GM12878 (cell line): ENCODE results near the gene GUCY1B1. TPM values are rescaled to one million over a fixed set of nuclear protein-coding genes. Genes with fewer than 3 reads are reported as not detected.

Experiments
- ATAC-seq: fragments of 200-7000 bp; cut with Tn5 transposase; 3 replicates; pipeline ENCODE4 v1.9.1; 2020; ENCODE audit warnings: mild to moderate bottlenecking, moderate library complexity
- BruUV-seq: library from RNA; stranded (reverse); fragments of 400-500 nt; replicated peaks from 2 replicates; lab custom pipeline; 2021; lab: Mats Ljungman, UMichigan
- CTCF ChIA-PET: fragments of 300-600 bp; sonication (Branson Sonifier 250); formaldehyde crosslinking; extraction: SDS; loops from one replicate; lab custom pipeline; 2021; ENCODE audit warnings: inconsistent platforms; lab: Yijun Ruan, JAX
- POLR2A ChIA-PET: fragments of 350-600 bp; formaldehyde crosslinking; extraction: SDS; loops from one replicate; lab custom pipeline; 2021; ENCODE audit warnings: inconsistent platforms; lab: Charles Lee
- RAD21 ChIA-PET: fragments of 300-600 bp; sonication (Branson Sonifier 250); formaldehyde crosslinking; loops from one replicate; lab custom pipeline; 2023; ENCODE audit warnings: antibody characterized with exemption; ENCODE audit not compliant: unreplicated experiment; lab: Charles Lee
- SMC1A ChIA-PET: fragments of 300-600 bp; sonication (Branson Sonifier 250); formaldehyde crosslinking; loops from one replicate; lab custom pipeline; 2023; ENCODE audit not compliant: unreplicated experiment, uncharacterized antibody; lab: Charles Lee
- DNase-seq: peaks from one replicate; pipeline ENCODE4 v3.0.0-alpha.2; 2011; ENCODE audit warnings: low read depth, low spot score
- FAIRE-seq: peaks from 3 replicates; lab custom pipeline; 2011; peaks lifted over from hg19 to GRCh38; lab: Jason Lieb, UNC
- H2AFZ ChIP-seq: 2 replicates; pipeline ENCODE4 v1.6.0; 2011; ENCODE audit warnings: low read depth, low read length, control low read depth; ENCODE audit not compliant: control insufficient read depth
- H3K27ac ChIP-seq: 2 replicates; pipeline ENCODE4 v1.5.1; 2011; ENCODE audit warnings: control low read depth; ENCODE audit not compliant: control insufficient read depth, insufficient read depth
- H3K27me3 ChIP-seq, 2 experiments: replicated peaks in 1 of 2; 2 replicates each; pipeline versions ENCODE4 v1.6.0 to v1.6.1; 2011; ENCODE audit warnings: low read length in 1 of 2; ENCODE audit not compliant: control insufficient read depth in 2 of 2, insufficient read depth in 2 of 2
- H3K36me3 ChIP-seq, 2 experiments: 2 replicates each; pipeline ENCODE4 v1.5.1; 2011; ENCODE audit warnings: low read length in 1 of 2; ENCODE audit not compliant: control insufficient read depth in 2 of 2, insufficient read depth in 2 of 2
- H3K4me1 ChIP-seq: 2 replicates; pipeline ENCODE4 v1.6.1; 2011; ENCODE audit warnings: mild to moderate bottlenecking, low read length, moderate library complexity, mixed read lengths; ENCODE audit not compliant: control insufficient read depth, insufficient read depth
- H3K4me2 ChIP-seq: 2 replicates; pipeline ENCODE4 v1.6.0; 2011; ENCODE audit warnings: control low read depth; ENCODE audit not compliant: control insufficient read depth, insufficient read depth
- H3K4me3 ChIP-seq: fragments of 200-600 bp; sonication (generic); 2 replicates; pipeline ENCODE4 v1.5.1; 2016
- H3K79me2 ChIP-seq: 2 replicates; pipeline ENCODE4 v1.6.0; 2011; ENCODE audit warnings: low read length; ENCODE audit not compliant: control insufficient read depth, insufficient read depth
- H3K9ac ChIP-seq: 2 replicates; pipeline ENCODE4 v1.8.0; 2011; ENCODE audit warnings: low read length, control low read depth, mixed read lengths; ENCODE audit not compliant: control insufficient read depth, insufficient read depth
- H3K9me3 ChIP-seq: replicated peaks from 3 replicates; pipeline ENCODE4 v1.5.1; 2011; ENCODE audit warnings: mild to moderate bottlenecking, low read length; ENCODE audit not compliant: control insufficient read depth, insufficient read depth
- H4K20me1 ChIP-seq: 2 replicates; pipeline ENCODE4 v1.6.0; 2011; ENCODE audit not compliant: control insufficient read depth, insufficient read depth
- ASH2L ChIP-seq: fragments of 300-600, 200-600 bp; sonication (generic); IDR thresholded peaks from 2 replicates; pipeline ENCODE4 v1.6.1; 2017; ENCODE audit warnings: low read depth, mild to moderate bottlenecking, borderline replicate concordance
- CEBPB ChIP-seq, 2 experiments: fragments of 150-350 bp in 1 of 2; IDR thresholded peaks; 2 replicates each; pipeline ENCODE4 v1.6.1; 2012 to 2014; ENCODE audit warnings: low read depth in 2 of 2, low read length in 2 of 2, borderline replicate concordance in 1 of 2, inconsistent platforms in 1 of 2
- EGR1 ChIP-seq, 2 experiments: IDR thresholded peaks; 1 replicate in 1 of 2; 2 replicates in 1 of 2; pipeline ENCODE4 v1.6.1; 2011 to 2012; ENCODE audit warnings: low read depth in 2 of 2, low read length in 2 of 2, borderline replicate concordance in 1 of 2, mild to moderate bottlenecking in 1 of 2, moderate library complexity in 1 of 2
- EP300 ChIP-seq, 2 experiments: fragments of 150-350 bp in 1 of 2; IDR thresholded peaks; 2 replicates each; pipeline ENCODE4 v1.6.1; 2011 to 2012; ENCODE audit warnings: low read depth in 2 of 2, low read length in 2 of 2, borderline replicate concordance in 1 of 2, improper control_type of control experiment in 1 of 2, inconsistent platforms in 1 of 2; ENCODE audit not compliant: control insufficient read depth in 1 of 2
- HDAC6 ChIP-seq: fragments of 200-600 bp; sonication (generic); IDR thresholded peaks from one replicate; pipeline ENCODE4 v1.8.0; 2017; ENCODE audit warnings: antibody characterized with exemption; ENCODE audit not compliant: unreplicated experiment
- KAT2A ChIP-seq: conservative IDR thresholded peaks from 2 replicates; pipeline ENCODE4 v1.6.1; 2011; ENCODE audit warnings: low read depth, low read length; ENCODE audit not compliant: control insufficient read depth
- MXI1 ChIP-seq: fragments of 150-350 bp; IDR thresholded peaks from 2 replicates; pipeline ENCODE4 v1.6.1; 2011; ENCODE audit warnings: low read depth, mild to moderate bottlenecking, inconsistent platforms, low read length, improper control_type of control experiment
- NFYB ChIP-seq: IDR thresholded peaks from 2 replicates; pipeline ENCODE4 v1.6.1; 2011; ENCODE audit warnings: low read depth, mild to moderate bottlenecking, low read length, improper control_type of control experiment, moderate library complexity; ENCODE audit not compliant: insufficient read depth
- RAD21 ChIP-seq: IDR thresholded peaks from 2 replicates; pipeline ENCODE4 v1.6.1; 2011; ENCODE audit warnings: mild to moderate bottlenecking, low read depth, low read length, moderate library complexity; ENCODE audit not compliant: insufficient read depth
- RAD51 ChIP-seq: fragments of 450-650 bp; IDR thresholded peaks from 2 replicates; pipeline ENCODE4 v1.6.1; 2016; ENCODE audit warnings: moderate library complexity, mild to moderate bottlenecking, inconsistent platforms
- RB1 ChIP-seq: fragments of 450-650 bp; formaldehyde crosslinking; IDR thresholded peaks from 2 replicates; pipeline ENCODE4 v1.6.1; 2017; ENCODE audit warnings: mild to moderate bottlenecking, borderline replicate concordance
- RCOR1 ChIP-seq: conservative IDR thresholded peaks from 2 replicates; pipeline ENCODE4 v1.6.1; 2012; ENCODE audit warnings: low read depth, low read length, improper control_type of control experiment
- SIN3A ChIP-seq: IDR thresholded peaks from 2 replicates; pipeline ENCODE4 v1.6.1; 2012; ENCODE audit warnings: low read depth, low read length, improper control_type of control experiment
- SRF ChIP-seq, 2 experiments: IDR thresholded peaks; 2 replicates each; pipeline ENCODE4 v1.6.1; 2011; ENCODE audit warnings: low read depth in 2 of 2, low read length in 2 of 2, mild to moderate bottlenecking in 1 of 2, moderate library complexity in 1 of 2
- STAT3 ChIP-seq: IDR thresholded peaks from 2 replicates; pipeline ENCODE4 v1.6.1; 2011; ENCODE audit warnings: low read depth, low read length, improper control_type of control experiment
- ZNF217 ChIP-seq: fragments of 450-650 bp; IDR thresholded peaks from 2 replicates; pipeline ENCODE4 v1.6.1; 2017; ENCODE audit warnings: antibody characterized with exemption, mild to moderate bottlenecking
- ZNF592 ChIP-seq: fragments of 450-650 bp; IDR thresholded peaks from 2 replicates; pipeline ENCODE4 v1.6.1; 2017; ENCODE audit warnings: mild to moderate bottlenecking, moderate library complexity
- WGBS: methylation state at CpG from one replicate; pipeline ENCODE4 v1.1.6; 2016; ENCODE audit warnings: low lambda C conversion rate; ENCODE audit not compliant: insufficient replicate concordance, insufficient coverage; ENCODE audit errors: missing lambda C conversion rate; 5-methylcytosine and 5-hydroxymethylcytosine counted together
- in situ Hi-C: fragments of 300-500 bp; cut with MboI; formaldehyde crosslinking; loops from 9 replicates; pipeline ENCODE4 v1.14.3; 2018; ENCODE audit warnings: mixed read lengths
- intact Hi-C: fragments of 100-400 bp; cut with micrococcal nuclease; formaldehyde crosslinking; loops from one replicate; pipeline ENCODE4 v1.14.2; 2022; ENCODE audit not compliant: unreplicated experiment
- polyA plus RNA-seq, 11 experiments: library from polyadenylated mRNA; depleted of rRNA in 4 of 11; unstranded in 6 of 11; stranded (reverse) in 5 of 11; fragments of >200 nt; fragmentation: Nextera tagmentation in 4 of 11; fragmentation: Illumina TruSeq in 1 of 11; extraction: Ambion mirVana in 4 of 11; extraction: Trizol in 1 of 11; gene quantifications; 1 replicate in 1 of 11; 2 replicates in 10 of 11; pipeline versions ENCODE4 v1.2.1 to v1.2.3, GENCODE V29; 2011 to 2016; ENCODE audit warnings: inconsistent platforms in 2 of 11, missing spikeins in 2 of 11, low read depth in 1 of 11
- total RNA-seq, 4 experiments: library from RNA; depleted of rRNA in 3 of 4; stranded (reverse); fragments of >200 nt in 3 of 4; fragmentation: Illumina TruSeq in 1 of 4; extraction: Trizol in 1 of 4; gene quantifications; 2 replicates each; pipeline versions ENCODE4 v1.2.1 to v1.2.3, GENCODE V29; 2013 to 2021
- TF ChIP-seq, protein P1 (sequence below): fragments of 450-650 bp; IDR thresholded peaks from 2 replicates; pipeline ENCODE4 v1.6.1; 2017; ENCODE audit warnings: borderline replicate concordance

The GUCY1B1 gene
- total and polyA plus RNA-seq, 10 of the 15 experiments (the other 5 are each of a cell fraction or from before 2014, with no cell fraction given) = 0.60 to 38.5 (median 1.4) TPM

DNA sequence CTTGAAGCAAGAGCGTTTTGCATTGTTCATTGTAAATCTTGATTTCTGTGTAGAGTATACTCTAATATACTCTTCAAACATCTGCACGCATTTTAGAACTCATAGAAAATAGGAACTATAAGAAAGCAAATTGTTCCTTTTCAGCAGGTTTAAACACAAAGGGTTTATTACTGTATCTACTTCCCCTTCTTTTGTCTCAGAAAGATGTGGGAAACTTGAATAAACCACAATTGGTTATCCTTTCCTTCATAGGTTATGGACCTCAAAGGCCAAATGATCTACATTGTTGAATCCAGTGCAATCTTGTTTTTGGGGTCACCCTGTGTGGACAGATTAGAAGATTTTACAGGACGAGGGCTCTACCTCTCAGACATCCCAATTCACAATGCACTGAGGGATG lies 46.0 kb upstream of the GUCY1B1 start:
- WGBS = 16% methylated on average over 3 of the region's 3 CpGs
- in situ Hi-C loops = no loop called here
- SMC1A ChIA-PET = interaction anchor here (1.2 to 7.8 kb wide), 4 partner anchors 13 to 45 kb away, joined by 3 to 48 read pairs (median 4); no protein-coding TSS in a partner anchor
- H3K27me3 ChIP-seq = no peaks in the 10 kb centered on the region
- no peak overlapping the region for H2AFZ ChIP-seq
- POLR2A ChIA-PET = interaction anchor here (1.5 to 2.2 kb wide), 2 partner anchors 8 to 28 kb away, joined by 3 to 6 read pairs; no protein-coding TSS in a partner anchor
- RAD21 ChIA-PET = no interaction called here
- no peak overlapping the region for H3K9ac ChIP-seq
- no peak overlapping the region for H3K4me3 ChIP-seq
- no peak overlapping the region for H3K4me2 ChIP-seq
- no TSS peak for BruUV-seq
- no peaks in the 10 kb centered on the region for H3K9me3 ChIP-seq
- no peak for FAIRE-seq
- no peaks in the 10 kb centered on the region for H3K36me3 ChIP-seq
- H3K27ac ChIP-seq = no peak overlapping the region
- H4K20me1 ChIP-seq = no peaks in the 10 kb centered on the region
- intact Hi-C loops = no loop called here
- DNase-seq = no peak
- CTCF ChIA-PET = interaction anchor here (1.3 kb wide), 1 partner anchor 13 kb away, joined by 4 read pairs; no protein-coding TSS in a partner anchor
- no peak for ATAC-seq
- no peaks in the 10 kb centered on the region for H3K79me2 ChIP-seq
- H3K4me1 ChIP-seq = no peaks in the 10 kb centered on the region
- TF ChIP-seq STAT3 = no peak
- TF ChIP-seq MXI1 = no peak
- no peak for TF ChIP-seq HDAC6
- TF ChIP-seq SIN3A = no peak
- TF ChIP-seq RB1 = no peak
- TF ChIP-seq EP300 (IDR thresholded peaks at IDR 0.05; ENCODE audit: borderline replicate concordance in 1 of 2, control insufficient read depth in 1 of 2, low read depth in 2 of 2, low read length in 2 of 2) = no peak
- no peak for TF ChIP-seq ZNF592
- no peak for TF ChIP-seq RAD51
- TF ChIP-seq RAD21 = no peak
- TF ChIP-seq NFYB = no peak
- TF ChIP-seq SRF (IDR thresholded peaks at IDR 0.05; ENCODE audit: low read depth in 2 of 2, low read length in 2 of 2) = no peak
- TF ChIP-seq KAT2A = no peak
- no peak for TF ChIP-seq ZNF217
- TF ChIP-seq CEBPB (IDR thresholded peaks at IDR 0.05; ENCODE audit: borderline replicate concordance in 1 of 2, low read depth in 2 of 2, low read length in 2 of 2) = no peak
- TF ChIP-seq, protein P1, sequence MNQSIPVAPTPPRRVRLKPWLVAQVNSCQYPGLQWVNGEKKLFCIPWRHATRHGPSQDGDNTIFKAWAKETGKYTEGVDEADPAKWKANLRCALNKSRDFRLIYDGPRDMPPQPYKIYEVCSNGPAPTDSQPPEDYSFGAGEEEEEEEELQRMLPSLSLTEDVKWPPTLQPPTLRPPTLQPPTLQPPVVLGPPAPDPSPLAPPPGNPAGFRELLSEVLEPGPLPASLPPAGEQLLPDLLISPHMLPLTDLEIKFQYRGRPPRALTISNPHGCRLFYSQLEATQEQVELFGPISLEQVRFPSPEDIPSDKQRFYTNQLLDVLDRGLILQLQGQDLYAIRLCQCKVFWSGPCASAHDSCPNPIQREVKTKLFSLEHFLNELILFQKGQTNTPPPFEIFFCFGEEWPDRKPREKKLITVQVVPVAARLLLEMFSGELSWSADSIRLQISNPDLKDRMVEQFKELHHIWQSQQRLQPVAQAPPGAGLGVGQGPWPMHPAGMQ = no peak
- TF ChIP-seq EGR1 (IDR thresholded peaks at IDR 0.05; ENCODE audit: borderline replicate concordance in 1 of 2, low read depth in 2 of 2, low read length in 2 of 2) = no peak
- no peak for TF ChIP-seq RCOR1
- no peak for TF ChIP-seq ASH2L
